SK-N-MC (cell line): ENCODE data around the gene SF1.

Experiments used
- EZH2 ChIP-seq: fragments of 200-600 bp; sonication (generic); IDR thresholded peaks from one replicate; pipeline ENCODE4 v1.6.1; 2017; ENCODE audit warnings: antibody characterized with exemption
- POLR2AphosphoS5 ChIP-seq: IDR thresholded peaks from 2 replicates; pipeline ENCODE4 v1.6.1; 2012; ENCODE audit warnings: mild to moderate bottlenecking, low read depth, low read length, borderline replicate concordance

DNA sequence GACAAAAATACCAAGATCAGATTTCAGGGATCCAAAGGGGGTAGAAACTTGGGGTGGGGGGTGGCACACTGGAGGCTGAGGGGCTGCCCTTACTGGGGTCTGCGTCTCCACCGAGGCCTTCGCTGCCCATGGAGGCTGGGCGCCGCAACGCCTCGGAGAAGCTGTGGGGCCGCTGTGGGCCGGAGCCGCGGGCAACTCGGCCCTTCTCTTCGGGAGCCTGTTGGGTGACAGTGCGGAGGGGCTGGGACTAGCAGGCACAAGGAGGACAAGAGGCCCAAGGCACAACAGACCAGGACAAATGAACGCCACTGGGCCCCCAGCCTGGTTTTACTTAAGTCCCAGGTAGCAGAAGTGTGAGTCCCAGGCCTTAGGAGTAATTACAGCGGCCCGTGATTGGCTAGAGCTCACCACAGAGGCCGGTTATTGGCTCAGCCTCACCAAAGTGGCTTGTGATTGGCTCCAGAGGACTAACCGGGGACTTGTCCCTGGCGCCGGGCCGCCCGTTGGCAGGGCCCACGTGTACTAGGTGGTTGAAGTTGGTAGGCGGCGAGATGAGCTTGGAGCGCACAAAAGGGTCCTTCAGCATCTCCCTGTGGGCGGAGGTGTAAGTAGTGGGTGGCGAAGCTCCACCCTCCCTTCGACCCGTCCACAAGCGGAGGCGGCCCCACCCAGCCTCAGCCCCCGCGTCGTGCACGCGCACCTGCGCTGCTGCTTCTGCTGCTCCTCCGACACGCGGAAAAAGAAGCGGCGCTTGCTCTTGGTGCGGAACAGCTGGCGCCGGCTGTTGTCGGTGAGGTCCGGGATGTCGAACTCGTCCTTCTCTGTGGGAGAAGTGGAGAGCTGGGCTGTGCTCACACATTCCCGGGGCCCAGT is 48.5 kb upstream of the SF1 start:
- TF ChIP-seq EZH2 (no peak), POLR2AphosphoS5 (no peak)
